ENCODE data around the gene SLC17A8.
"Not testable (repeated sequence)": the region's sequence is repeated elsewhere in the genome, so short reads cannot be mapped to it uniquely, and the experiment has no call there.

Gene SLC17A8

GRCh38 chr12:100356644-100357223 is at the start of gene SLC17A8:
Gene SLC17A8, plus strand, starts transcription at chr12:100357074. Its CDS starts 318 bp downstream, at chr12:100357392.
- DNase-seq, result no peak

DNA sequence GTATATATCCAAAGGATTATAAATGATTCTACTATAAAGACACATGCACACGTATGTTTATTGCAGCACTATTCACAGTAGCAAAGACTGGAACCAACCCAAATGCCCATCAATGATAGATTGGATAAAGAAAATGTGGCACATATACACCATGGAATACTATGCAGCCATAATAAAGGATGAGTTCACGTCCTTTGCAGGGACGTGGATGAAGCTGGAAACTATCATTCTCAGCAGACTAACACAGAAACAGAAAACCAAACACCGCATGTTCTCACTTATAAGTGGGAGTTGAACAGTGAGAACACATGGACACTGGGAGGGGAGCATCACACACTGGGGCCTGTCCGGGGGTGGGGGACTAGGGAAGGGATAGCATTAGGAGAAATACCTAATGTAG is 48.7 kb upstream of the SLC17A8 start:
- not testable (repeated sequence) for DNase-seq

DNA sequence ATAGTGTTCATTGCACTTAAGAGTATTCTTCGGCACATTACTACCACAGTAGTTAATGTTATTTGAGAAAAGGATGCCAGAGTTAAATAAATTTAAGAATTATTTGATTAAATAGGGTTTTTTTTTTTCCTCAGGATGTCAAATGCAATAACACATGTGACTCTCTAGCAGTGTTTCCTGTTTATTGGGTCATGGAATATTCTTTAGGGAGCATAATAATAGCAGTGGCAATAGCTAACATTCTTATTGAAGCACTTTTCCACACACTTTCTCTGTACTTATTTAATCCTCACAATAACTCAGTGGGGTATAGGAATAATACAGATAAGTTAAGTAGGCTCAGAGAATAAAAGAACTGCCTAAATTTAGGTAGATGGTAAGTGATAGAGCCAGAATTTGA is 45.6 kb upstream of the SLC17A8 start:
- no peak for DNase-seq

- no peak for DNase-seq
These were observed 39.5 kb upstream of the SLC17A8 start for GRCh38 chr12:100317371-100317770.

DNA sequence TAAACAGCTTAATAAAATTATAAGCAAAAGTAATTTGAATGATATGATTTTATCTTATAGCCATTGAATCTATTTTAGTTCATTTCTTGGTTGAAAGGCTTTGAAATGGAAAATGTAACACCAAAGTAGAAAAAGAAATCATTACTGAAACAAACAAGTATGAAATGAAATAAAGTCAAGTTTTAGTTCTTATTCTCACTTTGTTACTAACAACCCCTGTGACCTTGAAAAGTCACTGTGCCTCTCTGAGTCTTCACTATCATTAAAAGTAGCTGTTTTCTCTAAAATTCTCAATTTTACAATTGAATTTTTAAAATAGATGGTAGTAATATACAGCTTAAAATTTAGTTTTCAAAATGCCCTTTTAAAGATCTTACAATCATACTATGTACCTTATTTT is 32.4 kb upstream of the SLC17A8 start:
- DNase-seq, result no peak

DNA sequence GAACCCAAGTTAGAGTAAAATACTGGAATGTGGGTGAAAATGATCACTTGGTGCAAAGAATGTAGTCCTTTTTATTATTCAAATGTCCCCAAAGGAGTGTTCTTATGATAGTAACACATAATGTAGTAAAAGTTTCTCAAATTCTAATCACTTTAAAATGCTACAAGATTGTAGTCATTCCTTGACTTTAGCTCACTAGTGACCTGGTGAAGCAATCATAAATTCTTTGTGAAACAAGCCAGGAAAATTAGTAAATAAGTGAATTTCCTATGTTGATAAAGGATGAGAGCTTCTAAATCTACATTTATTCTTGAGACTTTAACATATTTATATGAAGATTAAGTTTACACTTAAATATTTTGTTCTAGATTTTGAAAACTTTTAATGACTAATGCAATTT is 30.7 kb upstream of the SLC17A8 start:
- no peak for DNase-seq

- DNase-seq, result no peak
These were observed 27.1 kb upstream of the SLC17A8 start for GRCh38 chr12:100329800-100330199.

GRCh38 chr12:100331871-100332270 is 25.0 kb upstream of the SLC17A8 start:
- no peak for DNase-seq

- no peak for DNase-seq
These were observed 24.0 kb upstream of the SLC17A8 start for GRCh38 chr12:100332852-100333251.

DNA sequence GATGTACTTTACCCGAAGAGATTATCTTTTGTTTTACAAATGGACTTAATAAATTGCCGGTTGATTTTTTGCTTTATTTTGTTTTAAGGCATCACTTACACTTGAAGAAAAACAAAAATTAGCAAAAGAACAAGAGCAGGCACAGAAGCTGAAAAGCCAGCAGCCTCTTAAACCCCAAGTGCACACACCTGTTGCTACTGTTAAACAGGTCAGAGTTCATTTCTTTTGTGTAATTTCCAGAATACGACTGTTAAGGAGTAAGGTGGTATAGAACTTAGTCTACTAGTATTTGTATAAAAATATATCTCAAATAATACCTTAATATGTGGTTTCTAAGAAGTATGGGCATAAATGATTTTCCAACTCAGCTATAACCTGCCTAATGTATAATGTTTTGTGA is 19.6 kb upstream of the SLC17A8 start:
- DNase-seq, result no peak

DNA sequence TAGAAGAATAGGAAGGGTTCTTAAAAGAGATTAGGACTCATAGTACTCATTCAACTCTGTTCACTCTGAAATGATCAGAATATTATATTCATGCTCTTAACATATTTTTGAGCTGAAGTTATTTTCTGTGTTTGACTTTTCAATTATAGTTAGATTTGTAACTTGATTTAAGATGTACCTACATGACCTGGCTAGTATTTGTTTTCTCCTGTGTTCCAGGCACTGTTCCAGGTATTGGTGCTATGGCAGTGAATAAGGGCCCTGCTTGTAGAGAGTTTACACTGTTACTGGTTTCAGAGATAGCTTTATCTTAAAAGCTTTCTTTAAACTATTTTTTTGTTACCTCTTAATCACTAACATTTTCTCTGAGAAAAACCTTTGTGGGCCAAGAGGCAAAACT is 19.1 kb upstream of the SLC17A8 start:
- DNase-seq, result no peak

DNA sequence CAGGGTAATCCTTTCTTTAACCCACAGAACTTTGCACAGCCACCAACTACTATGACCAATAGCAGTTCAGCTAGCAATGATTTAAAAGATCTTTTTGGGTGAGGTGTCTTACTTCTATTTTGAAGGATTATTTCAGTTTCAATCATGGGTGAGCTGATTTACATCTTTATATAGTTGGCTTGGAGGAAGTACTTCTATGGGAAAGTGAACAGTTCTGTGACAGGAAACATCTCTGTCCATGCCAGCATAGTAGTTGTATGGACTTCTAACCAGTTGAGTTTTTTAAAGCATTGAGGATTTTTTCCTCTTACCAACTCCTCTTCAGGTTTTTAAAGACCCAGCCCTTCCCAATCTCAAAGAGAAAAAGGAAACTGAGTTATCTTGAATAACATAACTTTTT is 17.8 kb upstream of the SLC17A8 start:
- DNase-seq, result no peak

DNA sequence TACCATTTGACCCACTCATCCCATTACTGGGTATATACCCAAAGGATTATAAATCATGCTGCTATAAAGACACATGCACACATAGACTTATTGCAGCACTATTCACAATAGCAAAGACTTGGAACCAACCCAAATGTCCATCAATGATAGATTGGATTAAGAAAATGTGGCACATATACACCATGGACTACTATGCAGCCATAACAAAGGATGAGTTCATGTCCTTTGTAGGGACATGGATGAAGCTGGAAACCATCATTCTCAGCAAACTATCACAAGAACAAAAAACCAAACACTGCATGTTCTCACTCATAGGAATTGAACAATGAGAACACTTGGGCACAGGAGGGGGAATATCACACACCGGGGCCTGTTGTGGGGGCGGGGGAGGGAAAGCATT is 14.0 kb upstream of the SLC17A8 start:
- DNase-seq, result not testable (repeated sequence)

DNA sequence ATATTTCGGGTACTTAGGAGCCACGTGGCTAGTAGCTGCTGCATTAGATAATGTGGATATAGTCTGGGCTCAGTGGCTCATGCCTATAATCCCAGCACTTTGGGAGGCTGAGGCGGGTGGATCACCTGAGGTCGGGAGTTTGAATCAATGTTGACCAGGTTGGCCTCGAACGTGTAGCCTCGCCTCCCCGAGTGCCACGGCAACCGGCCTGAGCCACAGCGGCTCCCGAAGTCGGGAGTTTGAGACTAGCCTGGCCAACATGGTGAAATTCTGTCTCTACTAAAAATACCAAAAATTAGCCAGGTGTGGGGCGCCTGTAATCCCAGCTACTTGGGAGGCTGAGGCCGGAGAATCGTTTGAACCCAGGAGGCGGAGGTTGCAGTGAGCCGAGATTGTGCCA is 12.5 kb upstream of the SLC17A8 start:
- not testable (repeated sequence) for DNase-seq

DNA sequence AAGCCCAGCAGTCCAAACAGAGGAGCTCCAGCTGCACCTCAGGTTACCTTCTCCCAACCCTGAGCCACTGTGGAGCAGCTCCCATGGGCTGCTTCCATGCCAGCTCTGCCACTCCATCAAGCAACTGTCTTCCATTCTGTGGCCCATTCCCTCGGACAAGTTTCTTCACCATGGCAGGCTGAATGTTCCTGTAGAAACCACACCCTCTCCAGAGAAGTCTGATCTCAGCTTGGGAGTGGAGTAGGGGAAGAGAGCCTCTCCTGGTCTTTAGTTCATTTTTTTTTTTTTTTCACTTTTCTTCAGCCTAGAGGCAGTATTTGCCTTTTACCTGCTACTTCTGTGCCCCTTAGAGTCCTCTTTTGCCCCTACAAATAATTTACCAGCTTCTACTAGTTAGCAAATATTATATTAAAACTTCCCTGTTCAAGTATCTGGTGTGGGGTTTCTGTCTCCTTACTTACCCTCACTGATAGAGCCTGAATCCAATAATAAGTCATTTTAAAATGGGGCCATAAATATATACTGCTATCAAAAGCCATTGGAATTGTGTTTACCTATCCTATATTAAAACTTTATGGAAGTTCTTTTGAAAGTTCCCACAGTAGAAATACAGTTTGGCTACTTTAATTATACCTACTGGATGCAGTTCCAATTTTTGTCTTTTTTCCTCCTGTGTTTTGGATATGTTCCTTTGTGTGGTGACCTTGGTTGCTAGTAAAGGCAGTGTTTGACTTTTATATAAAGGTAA is 11.7 kb upstream of the SLC17A8 start:
- DNase-seq, result no peak

- DNase-seq, result no peak
These were observed 10.2 kb upstream of the SLC17A8 start for GRCh38 chr12:100346660-100347059.

DNA sequence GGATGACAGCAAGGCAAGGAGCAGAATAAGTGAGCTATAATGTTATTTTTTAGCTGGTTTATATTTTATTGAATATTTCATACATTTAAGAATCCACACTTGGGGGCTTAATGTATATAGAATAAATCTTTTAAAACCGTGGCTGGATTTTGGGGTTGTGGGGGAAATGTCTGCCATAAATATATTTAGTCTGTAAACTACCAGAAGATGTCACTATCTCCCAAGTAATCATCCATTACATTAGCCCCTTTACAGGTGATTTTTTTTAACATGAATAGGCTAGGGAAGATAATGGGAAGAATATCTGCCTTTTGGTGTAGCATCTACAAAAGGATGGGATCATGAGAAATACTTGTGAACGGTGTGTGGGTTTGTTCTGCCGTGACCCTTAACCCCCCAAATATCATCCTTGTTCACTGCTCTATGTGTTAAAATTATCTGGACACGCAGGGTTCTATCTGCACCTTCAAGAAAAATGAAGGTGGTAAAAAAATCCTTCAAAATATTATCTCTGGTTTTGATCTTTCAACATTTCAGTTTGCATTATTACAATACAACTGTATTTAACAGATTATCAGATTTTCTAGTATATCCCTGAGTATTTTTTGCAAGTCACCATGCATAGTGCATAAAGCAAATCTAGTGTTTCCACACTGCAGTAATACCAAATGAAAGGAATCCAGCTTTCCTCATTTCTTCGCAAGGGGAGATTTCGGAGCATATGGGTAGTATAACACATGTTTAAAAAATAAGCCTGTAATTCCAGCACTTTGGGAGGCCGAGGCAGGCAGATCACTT is 8.0 kb upstream of the SLC17A8 start:
- no peak for DNase-seq

GRCh38 chr12:100359248-100359647 is 2.4 kb downstream of the SLC17A8 start:
- no peak for DNase-seq

GRCh38 chr12:100359822-100360221 is 2.9 kb downstream of the SLC17A8 start:
- DNase-seq, result no peak

DNA sequence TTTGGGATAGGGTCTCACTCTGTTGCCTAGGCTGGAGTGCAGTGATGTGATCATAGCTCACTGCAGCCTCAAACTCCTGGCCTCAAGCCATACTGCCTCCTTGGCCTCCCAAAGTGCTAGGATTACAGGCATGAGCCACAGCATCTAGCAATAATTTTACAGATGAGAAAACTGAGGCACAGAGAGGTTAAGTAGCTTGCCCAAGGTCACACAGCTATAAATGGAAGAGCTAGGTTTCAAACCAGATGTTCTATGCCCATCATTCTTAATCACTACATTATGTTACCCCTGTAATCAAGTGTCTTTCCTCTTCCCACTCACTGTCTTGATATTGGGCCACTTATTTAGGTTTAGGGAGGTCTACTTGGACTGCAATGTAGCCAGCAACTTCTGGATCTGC is 3.6 kb downstream of the SLC17A8 start:
- DNase-seq, result no peak

- DNase-seq, result no peak
These were observed 7.5 kb downstream of the SLC17A8 start for GRCh38 chr12:100364324-100364723.

GRCh38 chr12:100365411-100365810 is 8.5 kb downstream of the SLC17A8 start:
- DNase-seq, result no peak

DNA sequence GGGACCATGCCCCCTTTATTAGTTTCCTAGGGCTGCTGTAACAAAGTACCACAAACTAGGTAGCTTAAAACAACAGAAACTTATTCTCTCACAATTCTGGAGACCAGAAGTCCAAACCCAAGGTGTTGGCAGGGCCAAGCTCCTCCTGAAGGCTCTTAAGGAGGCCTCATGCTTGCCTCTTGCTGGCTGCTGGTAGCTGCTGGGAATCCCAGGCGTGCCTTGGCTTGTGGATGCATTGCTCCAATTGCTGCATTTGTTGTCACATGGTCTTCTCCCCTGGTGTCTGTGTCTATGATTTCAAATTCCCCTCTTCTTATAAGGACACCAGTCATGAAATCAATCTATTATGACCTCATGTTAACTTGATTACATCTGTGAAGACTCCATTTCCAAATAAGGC is 11.2 kb downstream of the SLC17A8 start:
- DNase-seq, result no peak

DNA sequence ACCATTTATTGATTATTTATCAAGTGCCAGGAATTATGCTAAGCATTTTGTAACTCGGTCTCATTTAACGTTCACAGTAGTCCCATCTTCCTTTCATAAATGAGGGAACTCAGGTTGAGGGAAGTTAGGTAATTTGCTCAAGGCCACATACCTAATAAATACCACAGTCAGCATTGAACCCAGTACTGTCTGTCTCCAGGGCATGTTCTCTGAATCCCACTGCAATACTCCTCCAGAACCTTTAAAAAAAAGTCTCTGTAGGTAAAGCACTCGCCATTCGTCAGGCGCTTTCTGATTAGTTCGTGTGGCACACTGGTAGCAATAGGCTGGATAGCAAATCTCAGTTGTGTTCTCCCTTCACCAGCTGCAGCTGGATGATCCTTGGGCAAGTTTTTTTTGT is 14.3 kb downstream of the SLC17A8 start:
- no peak for DNase-seq

Data from T1000 (cell line).